Stimulated activated CD4-positive, alpha-beta T cell treated with anti-CD3 and anti-CD28 coated beads, TNF-alpha, amount 100 ng/mL, for 24 hours (primary cell): ENCODE measurements around the gene CXCL12.

Source experiments
- DNase-seq, 3 experiments: peaks; one replicate each; pipeline ENCODE4 v3.0.0-alpha.2; 2020; ENCODE audit warnings: low read depth in 3 of 3

The CXCL12 gene

GRCh38 chr10:44385026-44385695 is at the start of gene CXCL12:
CXCL12 (minus strand) TSS chr10:44385097; CDS start chr10:44385005, 92 bp downstream.
- DNase-seq = no peak

- no peak for DNase-seq
Observed at GRCh38 chr10:44427479-44427878, 42.6 kb upstream of the CXCL12 start.

- no peak for DNase-seq
Observed at GRCh38 chr10:44427037-44427436, 42.1 kb upstream of the CXCL12 start.

- DNase-seq = no peak
Observed at GRCh38 chr10:44426247-44427034, 41.5 kb upstream of the CXCL12 start.

GRCh38 chr10:44425466-44425865 is 40.6 kb upstream of the CXCL12 start:
- DNase-seq = no peak

- DNase-seq = no peak
Observed at GRCh38 chr10:44424957-44425356, 40.1 kb upstream of the CXCL12 start.

GRCh38 chr10:44424298-44424697 is 39.4 kb upstream of the CXCL12 start:
- DNase-seq = no peak

- no peak for DNase-seq
Observed at GRCh38 chr10:44422570-44423101, 37.7 kb upstream of the CXCL12 start.

GRCh38 chr10:44422153-44422552 is 37.3 kb upstream of the CXCL12 start:
- no peak for DNase-seq

GRCh38 chr10:44419790-44420549 is 35.1 kb upstream of the CXCL12 start:
- no peak for DNase-seq

- DNase-seq = no peak
Observed at GRCh38 chr10:44418637-44419036, 33.7 kb upstream of the CXCL12 start.

- no peak for DNase-seq
Observed at GRCh38 chr10:44417761-44418160, 32.9 kb upstream of the CXCL12 start.

- no peak for DNase-seq
Observed at GRCh38 chr10:44416936-44417335, 32.0 kb upstream of the CXCL12 start.

- DNase-seq = no peak
Observed at GRCh38 chr10:44416021-44416771, 31.3 kb upstream of the CXCL12 start.

GRCh38 chr10:44415121-44415520 is 30.2 kb upstream of the CXCL12 start:
- no peak for DNase-seq

- no peak for DNase-seq
Observed at GRCh38 chr10:44413416-44413815, 28.5 kb upstream of the CXCL12 start.

- no peak for DNase-seq
Observed at GRCh38 chr10:44411251-44411650, 26.4 kb upstream of the CXCL12 start.

GRCh38 chr10:44404741-44405437 is 20.0 kb upstream of the CXCL12 start:
- DNase-seq = no peak

- DNase-seq = no peak
Observed at GRCh38 chr10:44402465-44403195, 17.7 kb upstream of the CXCL12 start.

GRCh38 chr10:44400541-44400940 is 15.6 kb upstream of the CXCL12 start:
- no peak for DNase-seq
